CD8-positive, alpha-beta memory T cell (primary cell): Measurements from ENCODE around the gene CRISP3. TPM values are rescaled to one million over a fixed set of nuclear protein-coding genes. Genes with fewer than 3 reads are reported as not detected.

ENCODE experiments used
- polyA plus RNA-seq: library from polyadenylated mRNA; unstranded; fragments of 300-500 nt; fragmentation: Illumina TruSeq; gene quantifications from one replicate; pipeline ENCODE4 v1.2.3, GENCODE V29; 2021
- total RNA-seq, 2 experiments: library from RNA; stranded (reverse); gene quantifications; one replicate each; pipeline ENCODE4 v1.2.3, GENCODE V29; 2021

CRISP3 gene
- total and polyA plus RNA-seq, 3 experiments from 2014 or later = not detected

Other genes with a start within 250 kb of the CRISP3 start
- gene GLYATL3, start 244.5 kb downstream of the CRISP3 start, total RNA-seq = not detected
- gene GLYATL3, start 244.5 kb downstream of the CRISP3 start, polyA plus RNA-seq = not detected
- gene C6orf141, start 193.7 kb downstream of the CRISP3 start, total RNA-seq = not detected
- gene C6orf141, start 193.7 kb downstream of the CRISP3 start, polyA plus RNA-seq = not detected
- gene RHAG, start 107.5 kb downstream of the CRISP3 start, total RNA-seq = not detected
- not detected for gene RHAG, start 107.5 kb downstream of the CRISP3 start, polyA plus RNA-seq
- not detected for gene CRISP2, start 30.8 kb downstream of the CRISP3 start, total RNA-seq
- not detected for gene CRISP2, start 30.8 kb downstream of the CRISP3 start, polyA plus RNA-seq
- not detected for gene PGK2, start 42.9 kb upstream of the CRISP3 start, total RNA-seq
- not detected for gene PGK2, start 42.9 kb upstream of the CRISP3 start, polyA plus RNA-seq
- not detected for gene CRISP1, start 122.1 kb upstream of the CRISP3 start, total RNA-seq
- gene CRISP1, start 122.1 kb upstream of the CRISP3 start, polyA plus RNA-seq = not detected
- gene DEFB114, start 219.8 kb upstream of the CRISP3 start, total RNA-seq = not detected
- gene DEFB114, start 219.8 kb upstream of the CRISP3 start, polyA plus RNA-seq = not detected
- gene DEFB113, start 225.2 kb upstream of the CRISP3 start, total RNA-seq = not detected
- gene DEFB113, start 225.2 kb upstream of the CRISP3 start, polyA plus RNA-seq = not detected